HepG2 (cell line): ENCODE data around the gene CNTF. TPM values are rescaled to one million over a fixed set of nuclear protein-coding genes. Genes with fewer than 3 reads are reported as not detected.

Experiments
- ATAC-seq: fragments of 200-7000 bp; cut with Tn5 transposase; 3 replicates; pipeline ENCODE4 v1.9.1; 2020; ENCODE audit warnings: mild to moderate bottlenecking, moderate library complexity
- BruUV-seq: library from RNA; stranded (reverse); fragments of 400-500 nt; replicated peaks from 2 replicates; lab custom pipeline; 2021; lab: Mats Ljungman, UMichigan
- CTCF ChIA-PET: fragments of 300-600 bp; formaldehyde crosslinking; extraction: SDS; loops from one replicate; lab custom pipeline; 2021; ENCODE audit warnings: low total read pairs, inconsistent platforms, low intra/inter-chr PET ratio; lab: Yijun Ruan, JAX
- POLR2A ChIA-PET: fragments of 350-600 bp; sonication (Branson Sonifier 250); formaldehyde crosslinking; loops from one replicate; lab custom pipeline; 2020; ENCODE audit warnings: antibody characterized with exemption, inconsistent platforms; lab: Yijun Ruan, JAX
- DNase-seq: peaks from one replicate; pipeline ENCODE4 v3.0.0-alpha.2; 2015; ENCODE audit warnings: low spot score
- FAIRE-seq: peaks from 3 replicates; lab custom pipeline; 2011; peaks lifted over from hg19 to GRCh38; lab: Jason Lieb, UNC
- H2AFZ ChIP-seq: one replicate; pipeline ENCODE4 v1.6.1; 2011; ENCODE audit warnings: low read length, inconsistent platforms
- H3K27ac ChIP-seq: fragments of 300-600 bp; 3 replicates; pipeline ENCODE4 v1.8.0; 2011; ENCODE audit warnings: mixed run types, mild to moderate bottlenecking, mixed read lengths, low read length, inconsistent platforms; ENCODE audit not compliant: insufficient read depth; ENCODE audit errors: extremely low read length
- H3K27me3 ChIP-seq, 2 experiments: fragments of 200-600 bp in 1 of 2; 2 replicates in 1 of 2; 3 replicates in 1 of 2; pipeline versions ENCODE4 v1.6.0 to v1.8.0; 2011; ENCODE audit warnings: low read length in 2 of 2, mild to moderate bottlenecking in 2 of 2, moderate library complexity in 2 of 2, inconsistent platforms in 1 of 2; ENCODE audit not compliant: insufficient read depth in 2 of 2, control insufficient read depth in 1 of 2
- H3K36me3 ChIP-seq, 2 experiments: fragments of 200-600 bp in 1 of 2; replicated peaks in 1 of 2; 2 replicates in 1 of 2; 3 replicates in 1 of 2; pipeline versions ENCODE4 v1.5.1 to v1.8.0; 2011; ENCODE audit warnings: low read length in 2 of 2, inconsistent platforms in 1 of 2; ENCODE audit not compliant: insufficient read depth in 2 of 2, control insufficient read depth in 1 of 2
- H3K4me1 ChIP-seq: 2 replicates; pipeline ENCODE4 v1.5.1; 2012; ENCODE audit warnings: low read length, inconsistent platforms; ENCODE audit not compliant: insufficient read depth
- H3K4me2 ChIP-seq: 2 replicates; pipeline ENCODE4 v1.6.0; 2011; ENCODE audit warnings: low read depth, low read length, inconsistent platforms
- H3K4me3 ChIP-seq, 3 experiments: fragments of 200-600 bp in 1 of 3; sonication (generic), shearing (Covaris generic) in 1 of 3; replicated peaks in 1 of 3; 2 replicates each; pipeline ENCODE4 v1.5.1; 2011 to 2016; ENCODE audit warnings: low read length in 3 of 3, inconsistent platforms in 2 of 3, low read depth in 2 of 3, mild to moderate bottlenecking in 2 of 3, control low read depth in 1 of 3, mixed read lengths in 1 of 3; ENCODE audit not compliant: insufficient read depth in 1 of 3
- H3K79me2 ChIP-seq: one replicate; pipeline ENCODE4 v1.6.1; 2011; ENCODE audit warnings: low read length, inconsistent platforms; ENCODE audit not compliant: insufficient read depth
- H3K9ac ChIP-seq: 2 replicates; pipeline ENCODE4 v1.6.0; 2011; ENCODE audit warnings: mild to moderate bottlenecking, low read depth, low read length, inconsistent platforms; ENCODE audit not compliant: insufficient read depth
- H3K9me3 ChIP-seq: 2 replicates; pipeline ENCODE4 v1.5.1; 2012; ENCODE audit warnings: mild to moderate bottlenecking, low read length
- H4K20me1 ChIP-seq: 2 replicates; pipeline ENCODE4 v1.6.0; 2011; ENCODE audit warnings: inconsistent platforms, mild to moderate bottlenecking, low read length, moderate library complexity; ENCODE audit not compliant: insufficient read depth
- AGO1 ChIP-seq: fragments of 200-400 bp; formaldehyde crosslinking; IDR thresholded peaks from 2 replicates; pipeline ENCODE4 v1.6.1; 2017; ENCODE audit warnings: mild to moderate bottlenecking, low read depth, low read length, moderate library complexity; ENCODE audit not compliant: poor library complexity, severe bottlenecking
- ARNT2 ChIP-seq: sonication (generic); formaldehyde crosslinking; IDR thresholded peaks from 2 replicates; pipeline ENCODE4 v1.8.0; 2022; ENCODE audit warnings: mild to moderate bottlenecking, low read depth, missing genetic modification reagents, moderate library complexity
- CTCF ChIP-seq: sonication (generic); formaldehyde crosslinking; IDR thresholded peaks from 2 replicates; pipeline ENCODE4 v1.5.0; 2020; ENCODE audit warnings: mild to moderate bottlenecking, missing genetic modification reagents, moderate library complexity
- HES4 ChIP-seq: sonication (generic); formaldehyde crosslinking; IDR thresholded peaks from 2 replicates; pipeline ENCODE4 v1.9.0; 2021; ENCODE audit warnings: mild to moderate bottlenecking, missing genetic modification reagents, borderline replicate concordance
- HIC2 ChIP-seq: sonication (generic); formaldehyde crosslinking; IDR thresholded peaks from 2 replicates; pipeline ENCODE4 v1.9.0; 2022; ENCODE audit warnings: low read depth, missing genetic modification reagents
- XRCC5 ChIP-seq: fragments of 200-400 bp; formaldehyde crosslinking; optimal IDR thresholded peaks from 2 replicates; pipeline ENCODE3; 2017; ENCODE audit warnings: mild to moderate bottlenecking, low read length
- ZFP37 ChIP-seq: sonication (generic); formaldehyde crosslinking; IDR thresholded peaks from 2 replicates; pipeline ENCODE4 v1.4.0; 2020; ENCODE audit warnings: missing genetic modification reagents, borderline replicate concordance
- ZHX1 ChIP-seq: sonication (generic); formaldehyde crosslinking; IDR thresholded peaks from 2 replicates; pipeline ENCODE4 v1.8.1; 2022; ENCODE audit warnings: low read depth, mild to moderate bottlenecking, missing genetic modification reagents
- ZNF232 ChIP-seq: sonication (generic); formaldehyde crosslinking; IDR thresholded peaks from 2 replicates; pipeline ENCODE4 v1.4.0; 2020; ENCODE audit warnings: missing genetic modification reagents, borderline replicate concordance
- ZNF747 ChIP-seq: sonication (generic); formaldehyde crosslinking; IDR thresholded peaks from 2 replicates; pipeline ENCODE4 v1.8.1; 2023; ENCODE audit warnings: missing genetic modification reagents, mild to moderate bottlenecking, borderline replicate concordance
- WGBS: methylation state at CpG from one replicate; pipeline ENCODE4 v1.1.6; 2017; ENCODE audit warnings: low lambda C conversion rate; 5-methylcytosine and 5-hydroxymethylcytosine counted together
- in situ Hi-C: cut with HindIII; loops from 2 replicates; pipeline ENCODE4 v1.10.0; 2017; ENCODE audit warnings: low pct_unique_long_range_greater_than_20kb; ENCODE audit not compliant: extremely low pct_ligation_motif_present
- intact Hi-C: fragments of 100-400 bp; cut with micrococcal nuclease; formaldehyde crosslinking; loops from one replicate; pipeline ENCODE4 v1.10.0; 2022; ENCODE audit not compliant: unreplicated experiment
- polyA plus RNA-seq, 8 experiments: library from polyadenylated mRNA; depleted of rRNA in 3 of 8; stranded (reverse) in 7 of 8; unstranded in 1 of 8; fragments of >200 nt; fragmentation: Illumina TruSeq in 4 of 8; extraction: Trizol in 4 of 8; gene quantifications; 2 replicates each; pipeline versions ENCODE4 v1.2.1 to v1.2.3, GENCODE V29; 2011 to 2016; ENCODE audit warnings: low read depth in 4 of 8, missing spikeins in 1 of 8, mixed read lengths in 1 of 8; ENCODE audit not compliant: insufficient read depth in 1 of 8
- total RNA-seq, 5 experiments: library from RNA; depleted of rRNA; stranded (reverse); fragments of >200 nt; fragmentation: Illumina TruSeq; extraction: Trizol; gene quantifications; 2 replicates each; pipeline ENCODE4 v1.2.3, GENCODE V29; 2016; ENCODE audit warnings: low read depth in 1 of 5

The CNTF gene
- total and polyA plus RNA-seq, 2 of the 13 experiments (the other 11 are each of a cell fraction or from before 2014, with no cell fraction given), result 0.51 to 2.3 TPM

GRCh38 chr11:58652726-58653280 is 30.3 kb downstream of the CNTF start:
- H3K36me3 ChIP-seq, result no peaks in the 10 kb centered on the region
- TF ChIP-seq XRCC5 (no peak), ARNT2 (CRISPR knock-in tag) (no peak), ZNF232 (CRISPR knock-in tag) (no peak), ZNF747 (CRISPR knock-in tag) (no peak), CTCF (CRISPR knock-in tag) (no peak), AGO1 (no peak), ZFP37 (CRISPR knock-in tag) (no peak), HES4 (CRISPR knock-in tag) (no peak), HIC2 (no peak), ZHX1 (CRISPR knock-in tag) (no peak)
- TF ChIP-seq, all 625 proteins: peak for 0
- Histone ChIP-seq H4K20me1 (no peaks in the 10 kb centered on the region), H3K4me1 (peaks cover 9% of the 10 kb centered on the region; the same call in 1 of the 2 replicates), H2AFZ (no peak overlapping the region), H3K9ac (no peak overlapping the region), H3K4me2 (no peak overlapping the region), H3K27me3 (no peaks in the 10 kb centered on the region), H3K79me2 (no peaks in the 10 kb centered on the region), H3K4me3 (no peak overlapping the region), H3K27ac (no peak overlapping the region), H3K9me3 (no peaks in the 10 kb centered on the region)
- no TSS peak for BruUV-seq
- in situ Hi-C loops, result loop anchor here (5.0 to 10.0 kb wide), 2 partner anchors 134 to 252 kb away; no protein-coding TSS in a partner anchor
- intact Hi-C loops, result loop anchor here (10.0 kb wide), 1 partner anchor 482 kb away; no protein-coding TSS in a partner anchor
- ATAC-seq (no peak), DNase-seq (no peak), FAIRE-seq (no peak)
- 4% methylated on average over 2 of the region's 2 CpGs for WGBS
- CTCF ChIA-PET, result interaction anchor here (2.0 to 4.1 kb wide), 2 partner anchors 135 to 248 kb away, joined by 10 to 39 read pairs; no protein-coding TSS in a partner anchor
- POLR2A ChIA-PET, result no interaction called here
